Type B pancreatic cell (in vitro differentiated cells): ENCODE results near the gene SRGAP3. TPM values are rescaled to one million over a fixed set of nuclear protein-coding genes. Genes with fewer than 3 reads are reported as not detected.

Source experiments
- DNase-seq: peaks from one replicate; pipeline ENCODE4 v3.0.0; 2021; ENCODE audit warnings: mixed read lengths; ENCODE audit not compliant: unreplicated experiment; ENCODE audit errors: extremely low spot score
- H3K27ac Mint-ChIP-seq: 2 replicates; pipeline ENCODE4 v1.8.0; 2021; ENCODE audit warnings: mild to moderate bottlenecking, mixed read lengths
- H3K27me3 Mint-ChIP-seq: 2 replicates; pipeline ENCODE4 v1.8.0; 2021; ENCODE audit warnings: mixed read lengths
- H3K36me3 Mint-ChIP-seq: 2 replicates; pipeline ENCODE4 v1.8.0; 2021; ENCODE audit warnings: mixed read lengths
- H3K4me1 Mint-ChIP-seq: one replicate; pipeline ENCODE4 v1.8.0; 2021; ENCODE audit warnings: mixed read lengths; ENCODE audit not compliant: unreplicated experiment
- H3K4me3 Mint-ChIP-seq: 2 replicates; pipeline ENCODE4 v1.8.0; 2021; ENCODE audit warnings: mild to moderate bottlenecking, mixed read lengths
- H3K9me3 Mint-ChIP-seq: 2 replicates; pipeline ENCODE4 v1.8.0; 2021; ENCODE audit warnings: mixed read lengths
- CTCF ChIP-seq: fragments of 200-600 bp; sonication (generic); conservative IDR thresholded peaks from 2 replicates; pipeline ENCODE4 v1.5.0; 2021; ENCODE audit warnings: antibody characterized with exemption, mild to moderate bottlenecking
- total RNA-seq: library from RNA; stranded (reverse); gene quantifications from 2 replicates; pipeline ENCODE4 v1.2.1, GENCODE V29; 2021; ENCODE audit warnings: low replicate concordance

Gene SRGAP3
- total RNA-seq, 1 donor from 2014 or later: 41.7 TPM

DNA sequence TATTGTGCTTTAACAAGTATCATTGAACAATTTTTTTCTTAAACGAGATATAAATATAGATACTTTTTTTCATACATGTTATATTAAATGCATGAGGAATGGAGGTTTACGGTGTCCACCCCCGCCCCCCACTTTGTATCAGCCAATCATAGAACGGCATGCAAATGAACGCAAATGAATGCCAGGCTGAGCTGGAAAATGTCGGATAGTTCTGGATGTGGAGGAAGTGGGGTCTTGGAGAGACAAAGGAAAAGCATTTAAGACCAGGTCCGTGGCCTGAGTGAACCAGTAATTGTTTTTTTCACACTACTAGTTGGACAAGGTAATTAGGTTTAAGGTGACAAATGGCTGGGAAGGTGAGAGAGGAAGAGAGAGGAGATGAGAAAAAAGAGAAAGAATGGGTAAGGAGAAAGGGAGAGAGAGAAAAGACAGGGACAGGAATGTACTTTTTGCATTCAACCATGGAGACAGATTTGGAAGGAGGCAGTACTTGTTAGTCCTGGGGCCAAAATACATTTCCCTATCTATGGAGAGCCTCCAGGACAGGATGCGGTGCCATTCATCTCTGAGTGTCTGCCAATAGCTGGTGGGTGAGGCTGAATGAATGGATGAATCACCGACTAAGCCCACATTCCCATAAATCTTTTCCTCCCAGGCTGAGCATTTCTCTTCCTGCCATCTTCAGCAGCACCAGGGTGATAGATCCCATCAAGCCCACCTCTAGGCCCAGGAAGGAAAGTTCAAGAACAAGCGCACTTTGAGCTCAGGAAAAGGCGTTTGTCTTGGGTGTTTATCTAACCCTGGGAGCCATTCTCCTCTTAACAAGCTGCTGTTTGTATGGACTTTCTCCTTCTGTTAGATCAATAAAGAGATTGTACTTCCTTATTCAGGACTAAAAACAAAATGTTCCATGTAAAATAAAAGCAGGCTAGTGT is 284.7 kb downstream of the SRGAP3 start:
- Mint-ChIP-seq H3K27ac (peak overlapping the region; percentile 97), H3K27me3 (peaks cover 11% of the 10 kb centered on the region), H3K36me3 (no peaks in the 10 kb centered on the region), H3K4me1 (peaks cover 36% of the 10 kb centered on the region), H3K9me3 (no peaks in the 10 kb centered on the region), H3K4me3 (peak overlapping the region; percentile 91)
- no peak for DNase-seq
- no peak for TF ChIP-seq CTCF

DNA sequence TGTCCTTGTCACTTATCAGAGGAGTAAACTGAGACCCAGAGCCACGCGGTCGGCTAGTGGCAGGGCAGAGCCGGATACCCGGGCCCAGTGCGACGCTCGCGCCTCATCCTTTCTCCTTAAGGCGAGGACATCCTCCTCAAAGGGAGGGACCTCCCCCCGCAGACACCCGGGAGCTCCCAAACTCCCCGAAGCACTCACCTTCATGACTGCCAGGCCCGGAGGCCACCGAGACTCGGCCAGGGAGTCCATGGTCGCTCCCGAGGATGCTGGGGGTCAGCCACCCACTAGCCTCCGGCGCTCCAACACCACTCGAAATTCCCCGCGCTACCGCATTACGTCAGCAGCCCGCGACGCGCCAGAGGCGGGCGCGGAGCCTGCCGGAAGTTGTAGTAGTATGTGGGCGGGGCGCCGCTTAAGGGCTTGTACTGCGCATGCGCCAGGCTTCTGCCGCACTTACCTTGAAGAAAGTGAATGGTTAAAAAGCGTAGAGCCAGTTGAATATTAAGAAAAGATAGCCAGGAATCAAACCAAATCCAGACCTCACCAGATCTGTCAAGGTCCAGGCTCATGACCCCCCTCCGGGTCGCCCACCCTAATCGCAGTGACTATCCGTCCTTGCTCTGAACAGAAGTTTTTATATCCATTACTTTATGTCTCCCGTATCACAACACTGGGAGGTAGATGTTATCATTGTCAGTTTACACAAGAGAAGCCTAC is 286.2 kb downstream of the SRGAP3 start, which contains the start of gene RAD18:
TSS of gene RAD18 (minus strand) at position 336 of the 717 bp plus-strand sequence. CDS start at position 249, 87 bp downstream.
- Mint-ChIP-seq H3K9me3 (no peaks in the 10 kb centered on the region), H3K27me3 (peaks cover under 1% of the 10 kb centered on the region), H3K4me3 (peak within 1 kb of the TSS; percentile 91), H3K27ac (peak within 1 kb of the TSS; percentile 97), H3K4me1 (peaks cover 36% of the 10 kb centered on the region), H3K36me3 (peaks cover 9% of the 10 kb centered on the region)
- no peak for TF ChIP-seq CTCF
- DNase-seq: peak; percentile 94

GRCh38 chr3:8962226-8962861 is 287.1 kb downstream of the SRGAP3 start:
- H3K27me3 Mint-ChIP-seq: no peaks in the 10 kb centered on the region
- H3K4me1 Mint-ChIP-seq: peaks cover 36% of the 10 kb centered on the region
- TF ChIP-seq CTCF: no peak
- no peak for DNase-seq
- H3K36me3 Mint-ChIP-seq: peaks cover 9% of the 10 kb centered on the region
- H3K9me3 Mint-ChIP-seq: no peaks in the 10 kb centered on the region
- H3K4me3 Mint-ChIP-seq: peak overlapping the region; percentile 91
- peak overlapping the region; percentile 97 for H3K27ac Mint-ChIP-seq

DNA sequence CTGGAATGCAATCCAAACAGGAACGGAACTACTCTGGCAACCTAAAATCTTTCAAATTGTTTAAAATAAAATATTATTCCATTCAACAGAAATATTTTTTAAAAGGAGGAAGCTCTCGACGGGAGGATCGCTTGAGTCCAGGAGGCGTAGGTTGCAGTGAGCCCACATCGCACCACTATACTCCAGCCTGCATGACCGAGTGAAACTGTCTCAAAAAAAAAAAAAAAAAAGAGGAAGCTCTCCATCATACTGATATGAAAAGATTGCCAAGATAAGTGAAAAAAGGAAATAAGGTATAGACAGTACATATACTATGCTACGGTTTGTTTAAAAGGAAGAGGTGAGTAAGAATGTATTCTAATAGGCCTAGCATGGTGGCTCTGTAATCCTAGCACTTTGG is 289.8 kb downstream of the SRGAP3 start:
- H3K27ac Mint-ChIP-seq: peak overlapping the region; percentile 62
- H3K36me3 Mint-ChIP-seq: peaks cover 13% of the 10 kb centered on the region
- H3K4me1 Mint-ChIP-seq: peaks cover 37% of the 10 kb centered on the region

More for the DNA sequence above, 289.8 kb downstream of the SRGAP3 start:
- H3K4me3 Mint-ChIP-seq: peak overlapping the region; percentile 44
- TF ChIP-seq CTCF: no peak
- DNase-seq: no peak
- no peaks in the 10 kb centered on the region for H3K27me3 Mint-ChIP-seq
- H3K9me3 Mint-ChIP-seq: no peaks in the 10 kb centered on the region
